Astrocyte (in vitro differentiated cells and primary cell): ENCODE measurements around the gene PLA1A. TPM values are rescaled to one million over a fixed set of nuclear protein-coding genes. Genes with fewer than 3 reads are reported as not detected.

ENCODE experiments used
- DNase-seq: peaks from one replicate; pipeline ENCODE4 v3.0.0-alpha.2; 2010; ENCODE audit warnings: low read depth
- FAIRE-seq: peaks from 2 replicates; lab custom pipeline; 2011; peaks lifted over from hg19 to GRCh38; lab: Jason Lieb, UNC
- H2AFZ ChIP-seq: 2 replicates; pipeline ENCODE4 v1.6.0; 2012; ENCODE audit warnings: low read depth, low read length, inconsistent platforms
- H3K27ac ChIP-seq: 2 replicates; pipeline ENCODE4 v1.5.1; 2011; ENCODE audit warnings: low read depth, low read length, inconsistent platforms
- H3K27me3 ChIP-seq: 2 replicates; pipeline ENCODE4 v1.6.0; 2011; ENCODE audit warnings: low read length, inconsistent platforms; ENCODE audit not compliant: insufficient read depth
- H3K36me3 ChIP-seq: 2 replicates; pipeline ENCODE4 v1.5.1; 2011; ENCODE audit warnings: low read length, inconsistent platforms; ENCODE audit not compliant: insufficient read depth
- H3K4me1 ChIP-seq: 2 replicates; pipeline ENCODE4 v1.5.1; 2011; ENCODE audit warnings: low read length, inconsistent platforms; ENCODE audit not compliant: insufficient read depth
- H3K4me2 ChIP-seq: 2 replicates; pipeline ENCODE4 v1.6.0; 2012; ENCODE audit warnings: low read length, inconsistent platforms
- H3K4me3 ChIP-seq: 2 replicates; pipeline ENCODE4 v1.5.1; 2011; ENCODE audit warnings: low read depth, mild to moderate bottlenecking, low read length, inconsistent platforms; ENCODE audit not compliant: insufficient read depth
- H3K79me2 ChIP-seq: 2 replicates; pipeline ENCODE4 v1.6.0; 2012; ENCODE audit warnings: mild to moderate bottlenecking, low read length, inconsistent platforms; ENCODE audit not compliant: insufficient read depth
- H3K9ac ChIP-seq: 2 replicates; pipeline ENCODE4 v1.6.0; 2012; ENCODE audit warnings: mild to moderate bottlenecking, low read length, inconsistent platforms
- H3K9me3 ChIP-seq: 2 replicates; pipeline ENCODE4 v1.5.1; 2012; ENCODE audit warnings: low read depth, mild to moderate bottlenecking, low read length, inconsistent platforms; ENCODE audit not compliant: insufficient read depth
- H4K20me1 ChIP-seq: 2 replicates; pipeline ENCODE4 v1.6.0; 2012; ENCODE audit warnings: low read length, inconsistent platforms; ENCODE audit not compliant: insufficient read depth
- H3K27ac Mint-ChIP-seq: one replicate; pipeline ENCODE4 v1.8.0; 2021; ENCODE audit warnings: mild to moderate bottlenecking, mixed read lengths; ENCODE audit not compliant: unreplicated experiment
- H3K27me3 Mint-ChIP-seq: one replicate; pipeline ENCODE4 v1.8.0; 2021; ENCODE audit warnings: low read depth, mixed read lengths; ENCODE audit not compliant: unreplicated experiment
- H3K36me3 Mint-ChIP-seq: one replicate; pipeline ENCODE4 v1.8.0; 2021; ENCODE audit warnings: low read depth, mixed read lengths; ENCODE audit not compliant: unreplicated experiment
- H3K4me1 Mint-ChIP-seq: one replicate; pipeline ENCODE4 v1.8.0; 2021; ENCODE audit warnings: low read depth, mixed read lengths; ENCODE audit not compliant: unreplicated experiment
- H3K4me3 Mint-ChIP-seq: one replicate; pipeline ENCODE4 v1.8.0; 2021; ENCODE audit warnings: mild to moderate bottlenecking, moderate library complexity, mixed read lengths; ENCODE audit not compliant: unreplicated experiment
- H3K9me3 Mint-ChIP-seq: one replicate; pipeline ENCODE4 v1.8.0; 2021; ENCODE audit warnings: mild to moderate bottlenecking, mixed read lengths; ENCODE audit not compliant: unreplicated experiment
- CTCF ChIP-seq: IDR thresholded peaks from 2 replicates; pipeline ENCODE4 v1.5.1; 2011; ENCODE audit warnings: low read depth, mild to moderate bottlenecking, inconsistent platforms, low read length, moderate library complexity; ENCODE audit not compliant: insufficient read depth
- EZH2 ChIP-seq: IDR thresholded peaks from 2 replicates; pipeline ENCODE4 v1.6.1; 2012; ENCODE audit warnings: mild to moderate bottlenecking, low read length, inconsistent platforms; ENCODE audit not compliant: insufficient read depth
- total RNA-seq: library from RNA; stranded (reverse); gene quantifications from 2 replicates; pipeline ENCODE4 v1.2.1, GENCODE V29; 2021

The PLA1A gene
- total RNA-seq, 1 donor from 2014 or later = 0.91 TPM

GRCh38 chr3:119673875-119674274 lies 76.2 kb downstream of the PLA1A start:
- Histone ChIP-seq H3K27me3 (no peaks in the 10 kb centered on the region), H3K4me3 (no peak overlapping the region), H3K4me2 (no peak overlapping the region), H2AFZ (no peak overlapping the region), H3K79me2 (peaks cover 14% of the 10 kb centered on the region), H3K9ac (no peak overlapping the region), H4K20me1 (no peaks in the 10 kb centered on the region), H3K27ac (no peak overlapping the region), H3K4me1 (peaks cover 9% of the 10 kb centered on the region), H3K36me3 (peaks cover 6% of the 10 kb centered on the region), H3K9me3 (no peaks in the 10 kb centered on the region)
- Mint-ChIP-seq H3K27ac (no peak overlapping the region), H3K4me1 (peaks cover 16% of the 10 kb centered on the region), H3K27me3 (no peaks in the 10 kb centered on the region), H3K36me3 (peaks cover 3% of the 10 kb centered on the region), H3K4me3 (no peak overlapping the region), H3K9me3 (no peaks in the 10 kb centered on the region)
- no peak for TF ChIP-seq EZH2
- no peak for DNase-seq
- no peak for FAIRE-seq

- Histone ChIP-seq H3K4me2 (peak overlapping the region; percentile 96), H3K79me2 (peaks cover 14% of the 10 kb centered on the region), H3K36me3 (peaks cover 6% of the 10 kb centered on the region), H3K9ac (no peak overlapping the region), H3K27ac (no peak overlapping the region), H3K9me3 (no peaks in the 10 kb centered on the region), H2AFZ (no peak overlapping the region), H4K20me1 (no peaks in the 10 kb centered on the region), H3K4me1 (peaks cover 7% of the 10 kb centered on the region), H3K27me3 (no peaks in the 10 kb centered on the region), H3K4me3 (no peak overlapping the region)
- H3K4me1 Mint-ChIP-seq = peaks cover 11% of the 10 kb centered on the region
- no peak for FAIRE-seq
- H3K27me3 Mint-ChIP-seq = no peaks in the 10 kb centered on the region
- TF ChIP-seq CTCF = no peak
- no peak for TF ChIP-seq EZH2
- no peak overlapping the region for H3K27ac Mint-ChIP-seq
- H3K36me3 Mint-ChIP-seq = peaks cover 3% of the 10 kb centered on the region
- H3K4me3 Mint-ChIP-seq = peak overlapping the region; percentile 96
- no peaks in the 10 kb centered on the region for H3K9me3 Mint-ChIP-seq
- DNase-seq = no peak
Measured at GRCh38 chr3:119675188-119675874, 77.6 kb downstream of the PLA1A start.

GRCh38 chr3:119676020-119676419 lies 78.3 kb downstream of the PLA1A start:
- Mint-ChIP-seq H3K36me3 (peaks cover 3% of the 10 kb centered on the region), H3K4me3 (peak overlapping the region; percentile 96), H3K27ac (peak overlapping the region; percentile 64), H3K27me3 (no peaks in the 10 kb centered on the region), H3K4me1 (peaks cover 11% of the 10 kb centered on the region), H3K9me3 (no peaks in the 10 kb centered on the region)
- peaks cover 6% of the 10 kb centered on the region for H3K36me3 ChIP-seq
- no peak for FAIRE-seq
- H4K20me1 ChIP-seq = no peaks in the 10 kb centered on the region
- H3K79me2 ChIP-seq = peaks cover 14% of the 10 kb centered on the region
- peaks cover 7% of the 10 kb centered on the region for H3K4me1 ChIP-seq
- TF ChIP-seq EZH2 (no peak), CTCF (no peak)
- H2AFZ ChIP-seq = no peak overlapping the region
- H3K4me2 ChIP-seq = peak overlapping the region; percentile 96
- H3K9ac ChIP-seq = peak overlapping the region; percentile 82
- H3K4me3 ChIP-seq = peak overlapping the region; percentile 95
- H3K27ac ChIP-seq = no peak overlapping the region
- no peak for DNase-seq
- H3K9me3 ChIP-seq = no peaks in the 10 kb centered on the region
- no peaks in the 10 kb centered on the region for H3K27me3 ChIP-seq
